ENCODE measurements around the gene GRIK4.

GRCh38 chr11:120696597-120697218 lies 185.2 kb downstream of the GRIK4 start:
- no peak for TF ChIP-seq CTCF (IDR thresholded peaks at IDR 0.05; ENCODE audit: extremely low read depth in 1 of 2, insufficient read depth in 1 of 2, low read depth in 1 of 2, low read length in 2 of 2)
- TF ChIP-seq MAX (IDR thresholded peaks at IDR 0.05; ENCODE audit: insufficient read depth, insufficient read length), result no peak
- TF ChIP-seq POLR2A (IDR thresholded peaks at IDR 0.05; ENCODE audit: low read depth, low read length), result no peak
- no peak for TF ChIP-seq EZH2 (IDR thresholded peaks at IDR 0.05; ENCODE audit: borderline replicate concordance, low read depth, low read length, severe bottlenecking)
- TF ChIP-seq POLR2AphosphoS5 (IDR thresholded peaks at IDR 0.05; ENCODE audit: insufficient read depth, low read depth, low read length), result no peak
- no peak for TF ChIP-seq JUN (IDR thresholded peaks at IDR 0.05; ENCODE audit: borderline replicate concordance, insufficient read depth, insufficient read length, low read depth)
